ENCODE data around the gene TSHZ3. TPM values are rescaled to one million over a fixed set of nuclear protein-coding genes. Genes with fewer than 3 reads are reported as not detected.

Gene TSHZ3
- total RNA-seq, 1 donor from 2014 or later, result 21.2 TPM

GRCh38 chr19:31326329-31327028 lies 22.8 kb downstream of the TSHZ3 start:
- no peak for TF ChIP-seq CTCF (conservative IDR thresholded peaks at IDR 0.05)
- Mint-ChIP-seq H3K4me1 (ENCODE audit: unreplicated experiment) (peaks cover 19% of the 10 kb centered on the region), H3K27me3 (peaks cover 23% of the 10 kb centered on the region), H3K27ac (no peak overlapping the region), H3K4me3 (no peak overlapping the region), H3K9me3 (no peaks in the 10 kb centered on the region), H3K36me3 (no peaks in the 10 kb centered on the region)
- DNase-seq (ENCODE audit: extremely low spot score, unreplicated experiment), result no peak

- no peak for TF ChIP-seq CTCF (conservative IDR thresholded peaks at IDR 0.05)
- Mint-ChIP-seq H3K9me3 (no peaks in the 10 kb centered on the region), H3K4me3 (no peak overlapping the region), H3K27ac (no peak overlapping the region), H3K4me1 (ENCODE audit: unreplicated experiment) (peaks cover 14% of the 10 kb centered on the region), H3K36me3 (peaks cover under 1% of the 10 kb centered on the region), H3K27me3 (peaks cover 27% of the 10 kb centered on the region)
- DNase-seq (ENCODE audit: extremely low spot score, unreplicated experiment), result no peak
Observed at GRCh38 chr19:31325342-31325741, 23.9 kb downstream of the TSHZ3 start.

- DNase-seq (ENCODE audit: extremely low spot score, unreplicated experiment), result peak; percentile 42
- Mint-ChIP-seq H3K4me1 (ENCODE audit: unreplicated experiment) (peaks cover 47% of the 10 kb centered on the region), H3K4me3 (no peak overlapping the region), H3K9me3 (no peaks in the 10 kb centered on the region), H3K27ac (no peak overlapping the region), H3K36me3 (peaks cover 5% of the 10 kb centered on the region), H3K27me3 (peaks cover 53% of the 10 kb centered on the region)
- TF ChIP-seq CTCF (conservative IDR thresholded peaks at IDR 0.05), result no peak
Observed at GRCh38 chr19:31319465-31319864, 29.8 kb downstream of the TSHZ3 start.

- Mint-ChIP-seq H3K27ac (no peak overlapping the region), H3K4me1 (ENCODE audit: unreplicated experiment) (peaks cover 49% of the 10 kb centered on the region), H3K4me3 (no peak overlapping the region), H3K36me3 (peaks cover 5% of the 10 kb centered on the region), H3K27me3 (peaks cover 58% of the 10 kb centered on the region), H3K9me3 (no peaks in the 10 kb centered on the region)
- DNase-seq (ENCODE audit: extremely low spot score, unreplicated experiment), result peak; percentile 36
- no peak for TF ChIP-seq CTCF (conservative IDR thresholded peaks at IDR 0.05)
Observed at GRCh38 chr19:31318790-31319425, 30.3 kb downstream of the TSHZ3 start.

- Mint-ChIP-seq H3K9me3 (no peaks in the 10 kb centered on the region), H3K4me3 (no peak overlapping the region), H3K4me1 (ENCODE audit: unreplicated experiment) (peaks cover 54% of the 10 kb centered on the region), H3K27ac (no peak overlapping the region), H3K36me3 (peaks cover 5% of the 10 kb centered on the region), H3K27me3 (peaks cover 51% of the 10 kb centered on the region)
- no peak for DNase-seq (ENCODE audit: extremely low spot score, unreplicated experiment)
- no peak for TF ChIP-seq CTCF (conservative IDR thresholded peaks at IDR 0.05)
Observed at GRCh38 chr19:31317570-31317969, 31.7 kb downstream of the TSHZ3 start.

All from type B pancreatic cell (in vitro differentiated cells).